Fibroblast of villous mesenchyme (primary cell): ENCODE measurements around the gene CREB5. TPM values are rescaled to one million over a fixed set of nuclear protein-coding genes. Genes with fewer than 3 reads are reported as not detected.

ENCODE experiments used
- DNase-seq: peaks from one replicate; pipeline ENCODE4 v3.0.0-alpha.2; 2010; ENCODE audit warnings: low read depth
- H3K4me3 ChIP-seq: 2 replicates; pipeline ENCODE4 v1.5.1; 2011; ENCODE audit warnings: low read depth, mild to moderate bottlenecking, low read length
- total RNA-seq: library from RNA; depleted of rRNA; stranded (reverse); fragments of >200 nt; gene quantifications from 2 replicates; pipeline ENCODE4 v1.2.3, GENCODE V29; 2012
- TF ChIP-seq, protein P1 (sequence below): IDR thresholded peaks from 2 replicates; pipeline ENCODE4 v1.5.1; 2012; ENCODE audit warnings: low read depth, mild to moderate bottlenecking, low read length; ENCODE audit not compliant: insufficient read depth

Gene CREB5
- total RNA-seq, 1 donor, result 6.0 TPM

DNA sequence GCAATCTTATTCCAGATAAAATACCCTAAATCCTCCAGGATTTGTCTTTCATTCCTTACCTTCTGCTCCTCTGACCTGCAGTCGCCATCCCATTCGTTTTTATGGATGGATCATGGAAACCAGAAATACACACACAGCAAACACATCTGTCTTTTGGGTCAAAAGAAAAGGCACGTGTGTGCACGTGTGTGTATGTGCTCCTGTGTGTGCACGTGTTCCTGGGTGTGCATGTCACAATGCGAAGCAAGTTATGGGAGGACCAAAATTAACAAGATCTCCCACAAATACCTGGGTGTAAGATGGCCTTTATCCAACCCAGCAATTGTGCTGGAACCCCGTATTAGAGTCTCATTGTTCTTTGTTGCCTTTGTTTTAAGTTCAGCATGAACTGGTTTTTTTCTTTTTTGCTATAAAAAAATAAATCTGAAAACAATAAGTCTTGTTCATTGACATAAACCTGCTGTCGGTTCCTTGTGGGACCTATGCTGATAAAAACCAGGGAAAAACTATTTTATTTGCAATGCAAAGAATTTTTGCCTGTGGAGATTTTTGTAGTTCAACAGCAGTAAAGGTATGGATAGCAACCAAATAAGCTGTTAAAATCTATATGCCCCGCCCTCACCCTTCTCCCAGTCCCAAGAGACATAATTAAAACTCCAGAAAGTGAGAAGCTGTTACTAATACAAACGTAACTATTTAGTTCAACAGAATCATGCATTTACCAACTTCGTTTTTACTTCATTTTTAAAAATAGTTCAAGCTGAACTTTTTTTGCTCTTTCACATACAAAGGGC lies 229.6 kb downstream of the CREB5 start:
- no peak overlapping the region for H3K4me3 ChIP-seq
- TF ChIP-seq, protein P1, sequence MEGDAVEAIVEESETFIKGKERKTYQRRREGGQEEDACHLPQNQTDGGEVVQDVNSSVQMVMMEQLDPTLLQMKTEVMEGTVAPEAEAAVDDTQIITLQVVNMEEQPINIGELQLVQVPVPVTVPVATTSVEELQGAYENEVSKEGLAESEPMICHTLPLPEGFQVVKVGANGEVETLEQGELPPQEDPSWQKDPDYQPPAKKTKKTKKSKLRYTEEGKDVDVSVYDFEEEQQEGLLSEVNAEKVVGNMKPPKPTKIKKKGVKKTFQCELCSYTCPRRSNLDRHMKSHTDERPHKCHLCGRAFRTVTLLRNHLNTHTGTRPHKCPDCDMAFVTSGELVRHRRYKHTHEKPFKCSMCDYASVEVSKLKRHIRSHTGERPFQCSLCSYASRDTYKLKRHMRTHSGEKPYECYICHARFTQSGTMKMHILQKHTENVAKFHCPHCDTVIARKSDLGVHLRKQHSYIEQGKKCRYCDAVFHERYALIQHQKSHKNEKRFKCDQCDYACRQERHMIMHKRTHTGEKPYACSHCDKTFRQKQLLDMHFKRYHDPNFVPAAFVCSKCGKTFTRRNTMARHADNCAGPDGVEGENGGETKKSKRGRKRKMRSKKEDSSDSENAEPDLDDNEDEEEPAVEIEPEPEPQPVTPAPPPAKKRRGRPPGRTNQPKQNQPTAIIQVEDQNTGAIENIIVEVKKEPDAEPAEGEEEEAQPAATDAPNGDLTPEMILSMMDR, result no peak
- DNase-seq, result no peak

DNA sequence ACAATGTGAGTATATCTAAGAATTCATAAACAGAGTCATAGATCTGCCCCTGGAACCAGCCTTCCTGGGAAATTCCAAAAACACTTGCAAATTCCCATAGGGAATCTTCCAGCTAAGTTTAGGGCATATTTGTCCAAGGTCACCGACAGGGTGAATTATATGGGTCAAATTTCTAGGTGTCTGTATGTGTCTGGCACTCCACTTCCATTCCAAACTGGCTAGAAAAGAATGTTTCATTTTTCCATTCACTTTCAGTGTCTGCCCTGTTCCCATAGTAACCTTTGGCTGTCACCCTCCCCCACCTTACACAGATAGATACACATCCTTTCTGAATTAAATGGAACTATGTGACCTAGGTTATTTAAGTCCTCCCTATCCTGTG lies 230.9 kb downstream of the CREB5 start:
- no peak overlapping the region for H3K4me3 ChIP-seq
- TF ChIP-seq, protein P1, result no peak
- no peak for DNase-seq

DNA sequence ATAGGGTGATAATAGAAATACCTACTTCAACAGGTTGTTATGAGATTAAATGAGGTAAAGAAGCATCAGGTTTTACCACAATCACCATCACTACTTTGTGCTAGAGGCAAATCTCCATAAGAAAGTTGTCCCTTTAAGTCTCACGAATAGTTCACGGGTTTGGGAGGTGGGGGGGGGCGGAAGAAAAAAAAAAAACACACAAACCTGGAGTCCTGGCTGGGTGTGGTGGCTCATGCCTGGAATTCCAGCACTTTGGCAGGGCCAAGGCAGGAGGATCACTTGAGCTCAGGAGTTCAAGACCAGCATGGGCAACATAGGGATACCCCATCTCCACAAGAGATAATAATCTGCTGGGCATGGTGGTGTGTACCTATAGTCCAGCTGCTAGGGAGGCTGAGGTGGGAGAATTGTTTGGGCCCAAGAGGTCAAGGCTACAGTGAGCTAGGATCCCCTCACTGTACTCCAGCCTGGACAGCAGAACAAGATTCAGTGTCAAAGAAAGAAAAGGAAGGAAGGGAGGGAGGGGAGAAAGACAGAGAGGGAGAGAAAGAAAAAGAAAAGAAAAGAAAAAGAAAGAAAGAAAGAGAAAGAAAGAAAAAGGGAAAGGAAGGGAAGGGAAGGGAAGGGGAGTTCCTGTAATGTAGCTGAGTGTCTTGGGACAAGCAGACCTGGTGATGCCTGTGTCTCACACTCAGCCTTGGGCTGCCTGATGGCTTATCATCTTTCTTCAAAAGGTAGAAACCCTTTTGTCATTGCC lies 231.4 kb downstream of the CREB5 start:
- no peak overlapping the region for H3K4me3 ChIP-seq
- DNase-seq, result no peak
- TF ChIP-seq, protein P1, result no peak

DNA sequence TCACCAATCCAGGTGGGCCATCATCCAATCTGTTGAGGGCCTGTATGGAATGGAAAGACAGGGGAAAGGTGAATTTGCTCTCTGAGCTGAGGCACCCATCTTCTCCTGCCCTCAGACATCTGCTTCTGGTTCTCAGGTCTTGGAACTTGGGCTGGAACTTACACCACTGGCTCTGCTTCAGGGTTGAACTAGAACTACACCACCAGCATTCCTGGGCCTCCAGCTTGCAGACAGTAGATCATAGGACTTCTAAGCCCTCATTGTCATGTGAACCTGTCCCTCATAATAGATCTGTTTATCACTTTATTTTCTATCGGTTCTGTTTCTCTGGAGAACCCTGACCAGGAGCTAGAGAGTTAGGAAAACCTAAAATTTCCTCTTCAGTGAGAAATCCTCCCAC lies 233.5 kb downstream of the CREB5 start:
- DNase-seq, result no peak
- no peak overlapping the region for H3K4me3 ChIP-seq
- TF ChIP-seq, protein P1, result no peak

DNA sequence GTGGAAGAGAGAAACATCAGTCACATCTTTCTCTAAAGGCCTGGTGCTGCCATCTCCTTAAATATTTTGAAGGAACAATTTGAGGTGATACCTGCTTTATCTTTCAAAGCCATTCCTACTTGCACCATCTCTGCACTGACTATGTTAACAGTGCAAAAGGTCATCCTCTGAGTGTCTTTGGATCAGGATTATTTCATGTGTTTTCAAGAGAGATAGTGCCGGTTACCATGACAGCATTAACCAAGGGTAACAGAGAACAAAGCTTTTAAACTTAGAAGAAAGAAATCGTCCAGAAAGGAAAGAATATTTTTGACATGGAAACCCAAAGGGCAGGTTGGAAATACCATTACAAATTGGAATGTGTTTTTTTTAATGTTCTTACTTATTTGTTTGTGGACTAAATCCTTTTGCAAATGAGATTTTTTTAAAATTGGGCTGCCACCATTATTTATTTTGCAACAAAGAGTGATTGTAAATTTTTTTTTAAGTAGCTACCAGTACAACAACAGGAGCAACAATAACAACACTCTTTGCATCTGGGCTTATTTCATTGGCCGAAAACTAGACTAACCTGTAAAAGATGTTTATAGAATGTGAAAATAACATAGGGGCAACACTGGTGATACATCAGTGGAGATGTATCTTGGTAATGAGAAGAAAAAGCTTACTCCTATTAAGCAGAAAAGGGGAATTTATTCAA lies 234.2 kb downstream of the CREB5 start:
- TF ChIP-seq, protein P1, result no peak
- DNase-seq, result no peak

DNA sequence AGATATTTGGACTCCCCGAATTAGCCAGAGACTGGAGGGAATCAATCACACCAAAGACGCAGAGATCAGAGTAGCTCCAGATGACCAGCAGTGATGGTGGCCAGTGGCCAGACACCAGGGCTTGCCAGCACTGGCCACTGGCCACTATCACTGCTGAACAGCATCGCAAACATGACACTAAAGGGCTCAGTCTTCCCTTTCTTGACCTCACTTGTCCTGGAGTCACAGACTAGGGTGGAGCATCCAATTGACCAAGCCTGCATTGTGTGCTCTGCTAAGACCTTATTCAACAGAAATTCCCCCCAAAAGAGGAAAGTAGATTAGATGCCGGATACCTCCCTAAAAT lies 234.7 kb downstream of the CREB5 start:
- TF ChIP-seq, protein P1, result no peak
- no peak overlapping the region for H3K4me3 ChIP-seq
- no peak for DNase-seq

More for the DNA sequence above, 234.2 kb downstream of the CREB5 start:
- no peak overlapping the region for H3K4me3 ChIP-seq
